ENCODE measurements around the gene DHX35.

Gene DHX35

GRCh38 chr20:39016506-39016905 is 54.4 kb downstream of the DHX35 start:
- no peak overlapping the region for H3K4me3 ChIP-seq (ENCODE audit: low read depth, low read length)
- no peak for TF ChIP-seq MYC (IDR thresholded peaks at IDR 0.05; ENCODE audit: low read depth, low read length)
- TF ChIP-seq, protein P1, sequence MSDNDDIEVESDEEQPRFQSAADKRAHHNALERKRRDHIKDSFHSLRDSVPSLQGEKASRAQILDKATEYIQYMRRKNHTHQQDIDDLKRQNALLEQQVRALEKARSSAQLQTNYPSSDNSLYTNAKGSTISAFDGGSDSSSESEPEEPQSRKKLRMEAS (IDR thresholded peaks at IDR 0.05; ENCODE audit: low read depth, low read length) = no peak
- TF ChIP-seq, protein P2, sequence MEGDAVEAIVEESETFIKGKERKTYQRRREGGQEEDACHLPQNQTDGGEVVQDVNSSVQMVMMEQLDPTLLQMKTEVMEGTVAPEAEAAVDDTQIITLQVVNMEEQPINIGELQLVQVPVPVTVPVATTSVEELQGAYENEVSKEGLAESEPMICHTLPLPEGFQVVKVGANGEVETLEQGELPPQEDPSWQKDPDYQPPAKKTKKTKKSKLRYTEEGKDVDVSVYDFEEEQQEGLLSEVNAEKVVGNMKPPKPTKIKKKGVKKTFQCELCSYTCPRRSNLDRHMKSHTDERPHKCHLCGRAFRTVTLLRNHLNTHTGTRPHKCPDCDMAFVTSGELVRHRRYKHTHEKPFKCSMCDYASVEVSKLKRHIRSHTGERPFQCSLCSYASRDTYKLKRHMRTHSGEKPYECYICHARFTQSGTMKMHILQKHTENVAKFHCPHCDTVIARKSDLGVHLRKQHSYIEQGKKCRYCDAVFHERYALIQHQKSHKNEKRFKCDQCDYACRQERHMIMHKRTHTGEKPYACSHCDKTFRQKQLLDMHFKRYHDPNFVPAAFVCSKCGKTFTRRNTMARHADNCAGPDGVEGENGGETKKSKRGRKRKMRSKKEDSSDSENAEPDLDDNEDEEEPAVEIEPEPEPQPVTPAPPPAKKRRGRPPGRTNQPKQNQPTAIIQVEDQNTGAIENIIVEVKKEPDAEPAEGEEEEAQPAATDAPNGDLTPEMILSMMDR (IDR thresholded peaks at IDR 0.05; ENCODE audit: low read depth, low read length) = no peak
- TF ChIP-seq POLR2A (IDR thresholded peaks at IDR 0.05; ENCODE audit: extremely low read depth, insufficient read length) = no peak
- no peak for DNase-seq (ENCODE audit: low read depth)

GRCh38 chr20:39019027-39019426 is 56.9 kb downstream of the DHX35 start:
- DNase-seq (ENCODE audit: low read depth) = no peak
- TF ChIP-seq, protein P2 (IDR thresholded peaks at IDR 0.05; ENCODE audit: low read depth, low read length) = no peak
- TF ChIP-seq, protein P1 (IDR thresholded peaks at IDR 0.05; ENCODE audit: low read depth, low read length) = no peak
- no peak for TF ChIP-seq MYC (IDR thresholded peaks at IDR 0.05; ENCODE audit: low read depth, low read length)
- TF ChIP-seq POLR2A (IDR thresholded peaks at IDR 0.05; ENCODE audit: extremely low read depth, insufficient read length) = no peak

GRCh38 chr20:39019805-39020325 is 57.7 kb downstream of the DHX35 start:
- no peak for DNase-seq (ENCODE audit: low read depth)
- no peak overlapping the region for H3K4me3 ChIP-seq (ENCODE audit: low read depth, low read length)
- TF ChIP-seq MYC (IDR thresholded peaks at IDR 0.05; ENCODE audit: low read depth, low read length) = no peak
- TF ChIP-seq, protein P1 (IDR thresholded peaks at IDR 0.05; ENCODE audit: low read depth, low read length) = no peak

More at GRCh38 chr20:39019027-39019426, 56.9 kb downstream of the DHX35 start:
- no peak overlapping the region for H3K4me3 ChIP-seq (ENCODE audit: low read depth, low read length)

GRCh38 chr20:39021748-39022147 is 59.6 kb downstream of the DHX35 start:
- no peak overlapping the region for H3K4me3 ChIP-seq (ENCODE audit: low read depth, low read length)
- TF ChIP-seq POLR2A (IDR thresholded peaks at IDR 0.05; ENCODE audit: extremely low read depth, insufficient read length) (no peak), MYC (IDR thresholded peaks at IDR 0.05; ENCODE audit: low read depth, low read length) (no peak)
- TF ChIP-seq, protein P1 (IDR thresholded peaks at IDR 0.05; ENCODE audit: low read depth, low read length) = no peak
- TF ChIP-seq, protein P2 (IDR thresholded peaks at IDR 0.05; ENCODE audit: low read depth, low read length) = no peak
- no peak for DNase-seq (ENCODE audit: low read depth)

DNA sequence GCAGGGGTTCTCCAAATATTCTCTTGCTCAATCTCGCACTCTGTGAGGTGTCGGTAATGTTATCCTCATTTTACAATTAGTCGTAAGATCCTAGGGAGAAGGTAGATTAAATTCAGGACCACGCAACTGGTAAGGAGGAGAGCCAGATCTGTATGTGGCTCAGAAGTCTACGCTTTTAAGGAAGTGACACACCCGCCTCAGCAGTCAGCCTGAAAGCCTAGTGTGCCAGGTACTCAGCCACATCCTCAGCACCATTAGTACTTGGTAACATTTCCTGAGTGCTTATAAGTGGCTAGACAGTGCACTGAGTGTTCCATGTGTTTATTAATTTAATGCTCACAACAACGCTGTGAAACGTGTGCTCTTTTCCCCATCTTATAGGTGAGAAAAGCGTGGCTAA is 63.7 kb downstream of the DHX35 start:
- H3K4me3 ChIP-seq (ENCODE audit: low read depth, low read length) = no peak overlapping the region
- TF ChIP-seq, protein P2 (IDR thresholded peaks at IDR 0.05; ENCODE audit: low read depth, low read length) = no peak
- TF ChIP-seq POLR2A (IDR thresholded peaks at IDR 0.05; ENCODE audit: extremely low read depth, insufficient read length) (no peak), MYC (IDR thresholded peaks at IDR 0.05; ENCODE audit: low read depth, low read length) (no peak)
- TF ChIP-seq, protein P1 (IDR thresholded peaks at IDR 0.05; ENCODE audit: low read depth, low read length) = no peak
- DNase-seq (ENCODE audit: low read depth) = no peak

DNA sequence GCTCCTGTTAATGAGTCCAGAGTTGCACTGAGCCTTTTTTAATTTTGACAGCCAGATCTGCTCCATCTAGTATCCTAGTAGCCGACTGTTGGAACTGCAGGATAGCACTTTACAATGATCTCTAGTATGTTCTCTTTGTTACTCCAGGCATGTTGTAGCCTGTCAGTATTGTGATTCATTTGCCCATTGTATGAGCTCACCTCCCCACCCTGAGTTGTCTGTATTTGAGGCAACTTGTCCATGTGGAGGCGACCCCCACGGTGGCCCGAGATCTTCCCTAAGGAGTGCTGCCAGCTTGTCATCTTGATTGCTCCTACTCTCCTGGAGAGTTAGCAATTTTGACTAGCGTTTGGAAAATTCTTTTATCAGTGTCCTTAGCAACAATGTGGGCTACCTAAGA is 67.2 kb downstream of the DHX35 start:
- no peak overlapping the region for H3K4me3 ChIP-seq (ENCODE audit: low read depth, low read length)
- no peak for DNase-seq (ENCODE audit: low read depth)
- no peak for TF ChIP-seq MYC (IDR thresholded peaks at IDR 0.05; ENCODE audit: low read depth, low read length)

GRCh38 chr20:39032997-39033396 is 70.9 kb downstream of the DHX35 start:
- H3K4me3 ChIP-seq (ENCODE audit: low read depth, low read length) = no peak overlapping the region
- no peak for DNase-seq (ENCODE audit: low read depth)
- TF ChIP-seq, protein P2 (IDR thresholded peaks at IDR 0.05; ENCODE audit: low read depth, low read length) = no peak
- TF ChIP-seq POLR2A (IDR thresholded peaks at IDR 0.05; ENCODE audit: extremely low read depth, insufficient read length) (no peak), MYC (IDR thresholded peaks at IDR 0.05; ENCODE audit: low read depth, low read length) (no peak)
- TF ChIP-seq, protein P1 (IDR thresholded peaks at IDR 0.05; ENCODE audit: low read depth, low read length) = no peak

Measured in NB4 (cell line).